Liver (tissue), 9 donors: ENCODE results near the gene OR4D11. TPM values are rescaled to one million over a fixed set of nuclear protein-coding genes. Genes with fewer than 3 reads are reported as not detected.

Experiments used
- DNase-seq: peaks from one replicate; pipeline ENCODE4 v3.0.0-alpha.2; 2017; ENCODE audit warnings: low spot score
- H3K27ac ChIP-seq, 2 donors: one replicate each; pipeline ENCODE4 v1.7.0; 2013; ENCODE audit warnings: inconsistent platforms in 2 of 2, low read length in 2 of 2, control low read depth in 1 of 2, low read depth in 1 of 2, mild to moderate bottlenecking in 1 of 2
- H3K27me3 ChIP-seq, 4 donors: one replicate each; pipeline versions ENCODE4 v1.6.1 to v1.7.0; 2013; ENCODE audit warnings: low read length in 3 of 4, inconsistent platforms in 1 of 4, mild to moderate bottlenecking in 1 of 4, moderate library complexity in 1 of 4; ENCODE audit not compliant: control insufficient read depth in 4 of 4, insufficient read depth in 4 of 4
- H3K36me3 ChIP-seq, 4 donors: one replicate each; pipeline versions ENCODE4 v1.6.1 to v1.7.0; 2013; ENCODE audit warnings: low read length in 3 of 4, mild to moderate bottlenecking in 3 of 4, low read depth in 1 of 4, moderate library complexity in 1 of 4; ENCODE audit not compliant: control insufficient read depth in 4 of 4, insufficient read depth in 3 of 4
- H3K4me1 ChIP-seq, 4 donors: one replicate each; pipeline versions ENCODE4 v1.6.1 to v1.7.0; 2013; ENCODE audit warnings: low read length in 3 of 4, mild to moderate bottlenecking in 3 of 4, moderate library complexity in 1 of 4; ENCODE audit not compliant: control insufficient read depth in 4 of 4, insufficient read depth in 4 of 4
- H3K4me3 ChIP-seq, 3 donors: one replicate each; pipeline versions ENCODE4 v1.6.1 to v1.7.0; 2013; ENCODE audit warnings: low read length in 3 of 3, control low read depth in 1 of 3, low read depth in 1 of 3, mild to moderate bottlenecking in 1 of 3
- H3K9ac ChIP-seq, 2 donors: one replicate each; pipeline ENCODE4 v1.7.0; 2013; ENCODE audit warnings: low read length in 2 of 2, mild to moderate bottlenecking in 2 of 2, moderate library complexity in 2 of 2, control low read depth in 1 of 2, low read depth in 1 of 2
- H3K9me3 ChIP-seq, 4 donors: one replicate each; pipeline versions ENCODE4 v1.6.1 to v1.7.0; 2013; ENCODE audit warnings: low read length in 3 of 4; ENCODE audit not compliant: control insufficient read depth in 4 of 4
- EGR1 ChIP-seq, 2 donors: IDR thresholded peaks; 2 replicates each; pipeline ENCODE4 v1.6.1; 2016 to 2018; ENCODE audit warnings: antibody characterized with exemption in 2 of 2, low read depth in 2 of 2
- FOXA1 ChIP-seq: IDR thresholded peaks from 2 replicates; pipeline ENCODE4 v1.6.1; 2016; ENCODE audit warnings: antibody characterized with exemption
- GABPA ChIP-seq, 2 donors: IDR thresholded peaks in 1 of 2; conservative IDR thresholded peaks in 1 of 2; 2 replicates each; pipeline ENCODE4 v1.6.1; 2016; ENCODE audit warnings: antibody characterized with exemption in 2 of 2, mild to moderate bottlenecking in 1 of 2, moderate library complexity in 1 of 2
- HNF4A ChIP-seq, 2 donors: conservative IDR thresholded peaks; 2 replicates each; pipeline ENCODE4 v1.6.1; 2016; ENCODE audit warnings: antibody characterized with exemption in 2 of 2, mild to moderate bottlenecking in 2 of 2
- JUND ChIP-seq, 2 donors: IDR thresholded peaks; 2 replicates each; pipeline ENCODE4 v1.6.1; 2016; ENCODE audit warnings: antibody characterized with exemption in 2 of 2
- MAX ChIP-seq: IDR thresholded peaks from 2 replicates; pipeline ENCODE4 v1.6.1; 2016; ENCODE audit warnings: antibody characterized with exemption
- NR2F2 ChIP-seq: IDR thresholded peaks from 2 replicates; pipeline ENCODE4 v1.6.1; 2016; ENCODE audit warnings: antibody characterized with exemption
- RAD21 ChIP-seq, 2 donors: IDR thresholded peaks; 2 replicates each; pipeline ENCODE4 v1.6.1; 2016; ENCODE audit warnings: antibody characterized with exemption in 2 of 2, mild to moderate bottlenecking in 2 of 2
- RXRA ChIP-seq, 2 donors: IDR thresholded peaks; 2 replicates each; pipeline ENCODE4 v1.6.1; 2017 to 2018; ENCODE audit warnings: antibody characterized with exemption in 2 of 2, mild to moderate bottlenecking in 1 of 2
- TAF1 ChIP-seq: conservative IDR thresholded peaks from 2 replicates; pipeline ENCODE4 v1.6.1; 2016; ENCODE audit warnings: antibody characterized with exemption, mild to moderate bottlenecking
- YY1 ChIP-seq: IDR thresholded peaks from 2 replicates; pipeline ENCODE4 v1.6.1; 2016; ENCODE audit warnings: antibody characterized with exemption, mild to moderate bottlenecking
- ZBTB33 ChIP-seq: IDR thresholded peaks from 2 replicates; pipeline ENCODE4 v1.6.1; 2016; ENCODE audit warnings: antibody characterized with exemption
- WGBS: extraction: QIAGEN DNeasy Blood & Tissue Kit; methylation state at CpG from one replicate; pipeline ENCODE4 v1.1.7; 2013; 5-methylcytosine and 5-hydroxymethylcytosine counted together
- polyA plus RNA-seq, 2 donors: library from polyadenylated mRNA; stranded (reverse) in 1 of 2; unstranded in 1 of 2; fragments of 200-250 nt in 1 of 2; fragments of >200 nt in 1 of 2; fragmentation: Nextera tagmentation in 1 of 2; extraction: Ambion mirVana in 1 of 2; gene quantifications; one replicate each; pipeline versions ENCODE4 v1.2.1 to v1.2.3, GENCODE V29; 2013 to 2015
- total RNA-seq, 2 donors: library from RNA; depleted of rRNA; stranded (reverse); fragments of >200 nt; gene quantifications; one replicate each; pipeline ENCODE4 v1.2.3, GENCODE V29; 2014
- TF ChIP-seq, protein P1 (sequence below): IDR thresholded peaks from 2 replicates; pipeline ENCODE4 v1.6.1; 2016; ENCODE audit warnings: antibody characterized with exemption
- TF ChIP-seq, protein P2 (sequence below): IDR thresholded peaks from 2 replicates; pipeline ENCODE4 v1.6.1; 2016; ENCODE audit warnings: antibody characterized with exemption, mild to moderate bottlenecking
- donor health status: healthy.
- donor health status: healthy.
- donor health status: healthy.
- donor health status: healthy.
- donor health status: healthy.

Gene OR4D11
- not detected for total RNA-seq
- polyA plus RNA-seq: not detected

DNA sequence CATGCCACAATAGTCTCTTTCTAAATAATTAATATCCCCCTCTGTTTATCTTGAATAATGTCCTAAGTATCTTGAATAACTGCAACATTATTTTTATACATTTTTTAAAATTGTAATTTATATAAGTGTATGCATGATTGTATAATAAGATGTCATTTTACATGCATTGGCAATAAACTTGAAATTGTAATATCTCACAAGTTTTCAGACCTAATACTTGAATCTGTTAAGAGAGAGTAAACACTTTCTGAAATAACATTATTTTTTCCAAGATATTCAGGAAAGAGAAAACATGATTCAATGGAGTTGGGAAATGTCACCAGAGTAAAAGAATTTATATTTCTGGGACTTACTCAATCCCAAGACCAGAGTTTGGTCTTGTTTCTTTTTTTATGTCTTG, at the start of gene OR4D11:
Gene OR4D11, plus strand, starts transcription at position 301 of the 400 bp plus-strand sequence. Its CDS starts 0 bp downstream, at position 301.
- TF ChIP-seq FOXA1 (no peak), JUND (IDR thresholded peaks at IDR 0.05) (no peak), TAF1 (no peak), YY1 (no peak), GABPA (IDR thresholded peaks at IDR 0.05 in 1 of 2, conservative IDR thresholded peaks at IDR 0.05 in 1 of 2) (no peak), MAX (no peak), EGR1 (IDR thresholded peaks at IDR 0.05; ENCODE audit: low read depth in 2 of 2) (no peak), HNF4A (conservative IDR thresholded peaks at IDR 0.05) (no peak), NR2F2 (no peak), ZBTB33 (no peak)
- TF ChIP-seq, protein P1, sequence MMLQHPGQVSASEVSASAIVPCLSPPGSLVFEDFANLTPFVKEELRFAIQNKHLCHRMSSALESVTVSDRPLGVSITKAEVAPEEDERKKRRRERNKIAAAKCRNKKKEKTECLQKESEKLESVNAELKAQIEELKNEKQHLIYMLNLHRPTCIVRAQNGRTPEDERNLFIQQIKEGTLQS: no peak
- Histone ChIP-seq H3K36me3 (no peaks in the 10 kb centered on the region), H3K9ac (no peak within 1 kb of the TSS), H3K27ac (no peak within 1 kb of the TSS), H3K4me1 (no peaks in the 10 kb centered on the region), H3K4me3 (no peak within 1 kb of the TSS), H3K27me3 (no peaks in the 10 kb centered on the region), H3K9me3 (no peaks in the 10 kb centered on the region)
- no peak for DNase-seq

DNA sequence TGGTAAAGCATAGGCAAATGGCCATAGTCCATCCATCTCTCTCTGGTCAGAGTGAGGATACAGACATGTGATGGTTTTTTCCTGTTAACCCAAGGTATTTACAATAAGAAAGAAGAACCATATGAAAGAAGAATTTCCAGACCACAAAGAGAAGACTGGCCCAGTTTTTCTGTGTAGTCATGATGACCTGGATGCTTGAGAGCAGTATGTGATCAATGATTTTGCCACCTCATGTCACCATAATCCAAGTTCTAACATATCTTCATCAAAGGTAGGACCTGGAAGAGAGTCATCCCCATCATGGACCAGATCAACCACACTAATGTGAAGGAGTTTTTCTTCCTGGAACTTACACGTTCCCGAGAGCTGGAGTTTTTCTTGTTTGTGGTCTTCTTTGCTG, 46.7 kb upstream of the OR4D11 start, which contains the start of gene OR4D6:
Gene OR4D6, plus strand, starts transcription at position 301 of the 400 bp plus-strand sequence. Its CDS starts 0 bp downstream, at position 301.
- TF ChIP-seq EGR1 (IDR thresholded peaks at IDR 0.05; ENCODE audit: low read depth in 2 of 2) (no peak), HNF4A (conservative IDR thresholded peaks at IDR 0.05) (no peak), JUND (IDR thresholded peaks at IDR 0.05) (no peak), RXRA (IDR thresholded peaks at IDR 0.05) (no peak), RAD21 (IDR thresholded peaks at IDR 0.05) (no peak), FOXA1 (no peak), YY1 (no peak), ZBTB33 (no peak)
- TF ChIP-seq, protein P2, sequence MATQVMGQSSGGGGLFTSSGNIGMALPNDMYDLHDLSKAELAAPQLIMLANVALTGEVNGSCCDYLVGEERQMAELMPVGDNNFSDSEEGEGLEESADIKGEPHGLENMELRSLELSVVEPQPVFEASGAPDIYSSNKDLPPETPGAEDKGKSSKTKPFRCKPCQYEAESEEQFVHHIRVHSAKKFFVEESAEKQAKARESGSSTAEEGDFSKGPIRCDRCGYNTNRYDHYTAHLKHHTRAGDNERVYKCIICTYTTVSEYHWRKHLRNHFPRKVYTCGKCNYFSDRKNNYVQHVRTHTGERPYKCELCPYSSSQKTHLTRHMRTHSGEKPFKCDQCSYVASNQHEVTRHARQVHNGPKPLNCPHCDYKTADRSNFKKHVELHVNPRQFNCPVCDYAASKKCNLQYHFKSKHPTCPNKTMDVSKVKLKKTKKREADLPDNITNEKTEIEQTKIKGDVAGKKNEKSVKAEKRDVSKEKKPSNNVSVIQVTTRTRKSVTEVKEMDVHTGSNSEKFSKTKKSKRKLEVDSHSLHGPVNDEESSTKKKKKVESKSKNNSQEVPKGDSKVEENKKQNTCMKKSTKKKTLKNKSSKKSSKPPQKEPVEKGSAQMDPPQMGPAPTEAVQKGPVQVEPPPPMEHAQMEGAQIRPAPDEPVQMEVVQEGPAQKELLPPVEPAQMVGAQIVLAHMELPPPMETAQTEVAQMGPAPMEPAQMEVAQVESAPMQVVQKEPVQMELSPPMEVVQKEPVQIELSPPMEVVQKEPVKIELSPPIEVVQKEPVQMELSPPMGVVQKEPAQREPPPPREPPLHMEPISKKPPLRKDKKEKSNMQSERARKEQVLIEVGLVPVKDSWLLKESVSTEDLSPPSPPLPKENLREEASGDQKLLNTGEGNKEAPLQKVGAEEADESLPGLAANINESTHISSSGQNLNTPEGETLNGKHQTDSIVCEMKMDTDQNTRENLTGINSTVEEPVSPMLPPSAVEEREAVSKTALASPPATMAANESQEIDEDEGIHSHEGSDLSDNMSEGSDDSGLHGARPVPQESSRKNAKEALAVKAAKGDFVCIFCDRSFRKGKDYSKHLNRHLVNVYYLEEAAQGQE: no peak
- TF ChIP-seq, protein P1: no peak
- Histone ChIP-seq H3K27me3 (peaks cover 0 to 3% (median 0%) of the 10 kb centered on the region in 4 donors), H3K9ac (no peak within 1 kb of the TSS), H3K4me1 (no peaks in the 10 kb centered on the region), H3K36me3 (no peaks in the 10 kb centered on the region), H3K27ac (no peak within 1 kb of the TSS), H3K9me3 (no peaks in the 10 kb centered on the region), H3K4me3 (no peak within 1 kb of the TSS)
- WGBS: 81% methylated on average over 2 of the region's 2 CpGs
- DNase-seq: no peak
